ENCODE results near the gene BRPF1.

Gene BRPF1

GRCh38 chr3:9731206-9732079, at the start of gene BRPF1:
TSS of gene BRPF1 (plus strand) at chr3:9731735. CDS start at chr3:9734141, 2,406 bp downstream.
- peak; percentile 100 for DNase-seq (ENCODE audit: low read depth, low spot score)

- no peak for DNase-seq (ENCODE audit: low read depth, low spot score)
Observed at GRCh38 chr3:9682096-9682495, 49.4 kb upstream of the BRPF1 start.

GRCh38 chr3:9683426-9683825, 48.1 kb upstream of the BRPF1 start:
- no peak for DNase-seq (ENCODE audit: low read depth, low spot score)

DNA sequence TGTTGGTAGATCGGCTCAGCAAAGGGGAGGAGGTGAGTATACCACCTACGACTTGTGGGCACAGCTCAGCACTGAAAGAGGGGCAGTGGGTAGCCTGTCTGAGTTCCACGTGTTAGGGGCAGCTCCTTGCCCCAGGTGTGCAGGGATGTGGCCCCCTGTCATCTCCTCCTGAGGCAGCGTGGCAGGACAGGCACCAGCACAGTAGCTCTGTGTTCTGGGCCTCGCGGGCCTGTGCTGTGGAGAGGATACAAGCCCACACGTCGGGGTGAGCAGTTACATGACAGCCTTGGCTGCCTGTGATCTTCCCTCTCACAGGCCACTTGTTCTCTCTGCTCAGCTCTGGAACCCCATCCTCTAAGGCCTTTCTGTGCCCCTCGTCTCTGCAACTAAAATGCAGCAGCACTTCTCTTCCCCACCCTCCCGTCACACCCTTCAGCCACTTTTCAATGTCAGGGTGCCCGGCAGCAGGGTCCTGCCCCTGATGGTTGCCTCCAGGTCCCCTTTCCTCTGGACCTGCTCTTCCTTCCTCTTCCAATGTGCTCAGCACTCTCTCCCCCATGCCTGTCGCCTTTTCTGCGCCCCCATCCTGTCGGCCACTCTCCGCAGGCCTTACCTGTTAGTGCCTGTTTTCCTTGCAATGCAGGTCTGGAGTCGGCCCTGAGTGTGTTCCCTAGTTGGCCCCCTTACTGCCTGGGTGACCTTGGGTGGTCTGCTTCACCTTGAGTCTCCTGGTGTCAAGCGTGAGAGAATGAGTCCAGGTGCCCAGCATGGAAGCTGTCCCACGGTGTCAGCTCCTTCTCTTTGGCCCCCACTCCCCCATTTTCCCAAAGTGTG, 46.1 kb upstream of the BRPF1 start:
- no peak for DNase-seq (ENCODE audit: low read depth, low spot score)

GRCh38 chr3:9686050-9686550, 45.4 kb upstream of the BRPF1 start:
- no peak for DNase-seq (ENCODE audit: low read depth, low spot score)

GRCh38 chr3:9686703-9687102, 44.8 kb upstream of the BRPF1 start:
- no peak for DNase-seq (ENCODE audit: low read depth, low spot score)

DNA sequence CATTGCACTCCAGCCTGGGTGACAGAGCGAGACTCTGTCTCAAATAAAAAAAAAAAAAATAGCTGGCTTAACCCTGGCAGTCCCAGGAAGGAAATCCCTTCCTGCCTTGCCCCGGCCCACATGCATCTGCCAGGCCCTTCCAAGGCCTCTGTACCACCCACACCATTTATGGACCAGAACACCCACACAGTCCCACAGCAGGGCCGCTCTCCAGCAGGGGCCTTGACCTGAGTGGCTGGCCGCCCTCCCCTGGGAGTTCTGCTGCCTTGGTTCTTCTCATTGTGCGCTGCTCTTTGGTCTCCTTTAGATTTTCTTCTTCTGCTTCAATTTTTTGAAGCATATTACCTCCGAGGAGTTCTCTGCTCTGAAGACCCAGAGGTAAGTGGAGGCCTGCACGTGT, 44.0 kb upstream of the BRPF1 start:
- no peak for DNase-seq (ENCODE audit: low read depth, low spot score)

- no peak for DNase-seq (ENCODE audit: low read depth, low spot score)
Observed at GRCh38 chr3:9688961-9689360, 42.6 kb upstream of the BRPF1 start.

- DNase-seq (ENCODE audit: low read depth, low spot score): no peak
Observed at GRCh38 chr3:9689757-9690156, 41.8 kb upstream of the BRPF1 start.

GRCh38 chr3:9690451-9691450, 40.8 kb upstream of the BRPF1 start:
- peak; percentile 60 for DNase-seq (ENCODE audit: low read depth, low spot score)

DNA sequence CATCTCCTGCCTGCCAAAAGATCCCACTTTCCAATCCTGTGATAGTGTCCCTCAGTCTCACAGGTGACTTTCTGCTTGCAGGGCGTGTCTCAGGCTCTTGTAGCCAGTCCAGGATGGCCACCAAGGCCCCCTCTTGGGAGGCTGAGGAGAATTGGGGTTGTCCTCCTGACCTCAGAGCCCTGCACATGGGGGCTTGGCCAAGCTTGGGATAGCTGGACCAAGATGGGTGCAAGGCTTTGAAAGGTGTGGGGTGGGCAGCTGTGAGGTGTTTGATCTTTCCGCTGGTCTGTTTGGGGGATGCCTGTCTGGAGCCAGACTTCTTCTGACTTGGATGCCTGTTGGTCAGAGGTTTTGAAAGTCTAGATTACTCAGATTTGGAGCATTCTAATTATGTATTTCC, 39.9 kb upstream of the BRPF1 start:
- peak; percentile 13 for DNase-seq (ENCODE audit: low read depth, low spot score)

- no peak for DNase-seq (ENCODE audit: low read depth, low spot score)
Observed at GRCh38 chr3:9692416-9692815, 39.1 kb upstream of the BRPF1 start.

DNA sequence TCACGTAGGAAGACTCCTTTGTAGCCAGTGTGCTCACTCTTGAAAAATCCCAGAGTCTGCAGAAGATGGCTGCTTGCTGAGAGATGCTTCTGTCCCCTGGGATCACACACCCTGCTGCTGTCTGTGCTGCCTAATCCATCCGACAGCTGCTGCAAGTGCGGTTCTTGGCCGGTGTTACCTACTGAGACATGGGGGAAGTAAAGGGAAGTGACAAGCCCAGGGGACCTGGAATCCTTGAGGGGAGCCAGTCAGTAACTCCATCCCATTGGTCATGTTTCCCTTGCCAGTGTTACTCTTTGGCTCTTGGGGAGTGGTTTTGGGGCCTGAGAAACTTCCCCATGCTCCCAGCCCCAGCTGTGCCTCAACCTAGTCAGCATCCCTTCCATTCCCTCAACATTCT, 36.2 kb upstream of the BRPF1 start:
- no peak for DNase-seq (ENCODE audit: low read depth, low spot score)

- DNase-seq (ENCODE audit: low read depth, low spot score): no peak
Observed at GRCh38 chr3:9695746-9696145, 35.8 kb upstream of the BRPF1 start.

DNA sequence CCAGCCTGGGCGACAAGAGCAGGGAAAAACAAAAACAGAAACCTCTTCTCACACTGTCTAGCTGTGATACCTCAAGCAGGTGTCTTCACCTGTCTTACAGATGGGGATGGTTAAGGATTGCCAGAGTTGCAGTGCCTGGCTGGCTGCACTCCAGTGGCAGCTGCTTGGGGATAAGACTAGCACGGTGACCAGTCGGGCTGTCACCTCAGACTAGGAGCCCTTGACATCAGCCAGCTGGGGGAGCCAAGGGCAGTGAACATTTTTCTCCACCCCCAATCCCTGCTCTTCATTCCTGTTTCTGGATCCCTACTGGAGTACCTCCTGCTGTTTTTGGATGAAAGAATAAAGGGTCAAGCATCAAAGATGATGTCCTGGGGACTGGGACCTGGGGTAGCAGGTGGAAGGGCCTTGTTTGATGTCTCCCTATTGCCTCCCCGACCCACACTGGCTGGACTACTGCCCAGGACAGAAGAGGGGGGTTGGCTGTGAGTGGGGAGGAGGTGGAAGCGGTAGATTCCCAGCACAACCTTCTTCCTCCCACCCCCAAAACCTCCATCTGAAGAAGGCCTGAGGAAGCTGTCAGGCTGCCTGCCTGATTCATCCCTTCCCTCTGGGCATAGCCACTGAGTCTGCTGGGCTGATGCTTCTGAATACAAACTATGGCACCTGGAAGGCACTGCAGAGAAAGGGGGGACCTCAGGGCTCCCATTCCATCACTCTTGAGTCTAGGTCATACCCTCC, 34.9 kb upstream of the BRPF1 start:
- no peak for DNase-seq (ENCODE audit: low read depth, low spot score)

DNA sequence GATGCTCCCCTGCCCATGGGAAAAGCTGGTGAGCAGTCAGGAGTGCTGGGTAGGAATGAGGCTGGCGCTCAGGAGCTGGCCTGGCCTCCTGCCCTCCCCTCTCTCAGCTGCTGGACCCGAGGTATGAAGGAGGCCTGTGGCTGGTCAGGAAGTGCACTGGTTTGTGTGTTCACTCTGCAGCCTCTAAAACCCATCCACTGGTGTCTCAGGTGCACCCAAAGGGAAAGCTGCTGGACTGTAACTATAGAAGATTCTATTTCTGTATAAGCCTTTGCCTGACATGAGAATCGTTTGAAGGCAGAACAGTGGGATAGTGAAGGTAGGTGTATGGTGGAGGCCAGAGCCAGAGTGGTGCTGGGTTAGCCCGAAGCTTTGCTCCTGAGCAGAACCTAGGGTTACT, 33.6 kb upstream of the BRPF1 start:
- no peak for DNase-seq (ENCODE audit: low read depth, low spot score)

- DNase-seq (ENCODE audit: low read depth, low spot score): no peak
Observed at GRCh38 chr3:9698293-9698692, 33.2 kb upstream of the BRPF1 start.

DNA sequence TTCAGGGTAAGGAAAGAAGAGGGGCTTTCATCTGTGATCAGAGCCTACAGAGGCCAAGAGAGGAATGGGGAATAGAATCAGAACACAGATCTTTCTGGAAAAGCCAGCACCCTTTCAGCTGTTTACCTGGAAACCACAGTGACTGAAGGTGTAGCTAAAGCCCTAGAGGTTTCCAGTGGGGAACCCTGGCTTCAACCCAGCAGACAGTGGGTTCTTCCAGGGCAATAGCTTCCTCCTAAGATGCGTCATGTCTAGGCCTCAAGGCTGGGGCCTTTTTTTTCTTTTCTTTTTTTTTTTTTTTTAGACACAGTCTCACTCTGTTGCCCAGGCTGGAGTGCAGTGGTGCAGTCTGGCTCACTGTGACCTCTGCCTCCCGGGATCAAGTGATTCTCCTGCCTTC, 31.0 kb upstream of the BRPF1 start:
- no peak for DNase-seq (ENCODE audit: low read depth, low spot score)

GRCh38 chr3:9701006-9701405, 30.5 kb upstream of the BRPF1 start:
- DNase-seq (ENCODE audit: low read depth, low spot score): no peak

DNA sequence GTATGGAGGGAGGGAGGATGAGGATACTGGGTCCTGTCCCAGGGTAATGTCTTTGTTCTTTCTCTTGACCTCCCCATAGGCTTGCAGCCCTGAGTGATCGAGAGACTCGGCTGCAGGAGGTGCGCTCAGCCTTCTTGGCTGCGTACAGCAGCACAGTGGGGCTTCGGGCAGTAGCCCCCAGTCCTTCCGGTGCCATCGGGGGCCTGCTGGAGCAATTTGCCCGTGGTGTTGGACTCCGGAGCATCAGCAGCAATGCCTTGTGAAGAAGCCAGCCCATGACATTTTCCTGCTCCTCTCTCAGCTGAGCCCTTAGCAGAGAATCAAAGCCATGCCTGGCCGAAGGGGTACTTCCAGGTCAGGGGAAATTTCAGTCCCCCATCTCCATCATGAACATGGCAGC, 29.8 kb upstream of the BRPF1 start:
- no peak for DNase-seq (ENCODE audit: low read depth, low spot score)

DNA sequence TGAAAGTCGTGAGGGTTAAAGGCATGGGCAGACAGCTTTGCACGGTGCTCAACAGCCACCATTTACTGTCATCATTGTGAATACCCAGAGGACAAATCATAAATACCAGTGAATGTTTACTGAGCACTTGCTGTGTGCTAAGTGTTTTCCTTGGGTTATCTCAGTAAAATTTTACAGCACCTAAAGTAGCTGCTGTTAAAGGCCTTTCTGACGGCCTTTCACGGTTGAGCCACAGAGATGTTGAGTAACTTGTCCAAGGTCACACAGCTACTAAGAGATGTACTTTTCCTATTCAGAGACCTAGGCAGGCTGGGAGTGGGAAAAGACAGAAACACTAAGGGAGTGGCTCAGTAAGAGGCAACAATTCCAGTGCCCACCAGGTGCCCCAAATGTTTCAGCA, 28.3 kb upstream of the BRPF1 start:
- DNase-seq (ENCODE audit: low read depth, low spot score): no peak

All from astrocyte of the hippocampus (primary cell).